ENCODE results near the gene FAM234A.
"Not testable (repeated sequence)": the region's sequence is repeated elsewhere in the genome, so short reads cannot be mapped to it uniquely, and the experiment has no call there.

Gene FAM234A

GRCh38 chr16:230949-231348 is 3.7 kb upstream of the FAM234A start:
- DNase-seq = no peak

- DNase-seq = no peak
These were observed 5.3 kb downstream of the FAM234A start for GRCh38 chr16:239948-240277.

- DNase-seq = no peak
These were observed 5.9 kb downstream of the FAM234A start for GRCh38 chr16:240559-240958.

- no peak for DNase-seq
These were observed 7.7 kb downstream of the FAM234A start for GRCh38 chr16:242281-242680.

GRCh38 chr16:243348-243747 is 8.7 kb downstream of the FAM234A start:
- no peak for DNase-seq

- DNase-seq = no peak
These were observed 10.5 kb downstream of the FAM234A start for GRCh38 chr16:245105-245504.

- DNase-seq = no peak
These were observed 12.4 kb downstream of the FAM234A start for GRCh38 chr16:247027-247426.

- DNase-seq = no peak
These were observed 14.8 kb downstream of the FAM234A start for GRCh38 chr16:249431-249830.

- no peak for DNase-seq
These were observed 18.0 kb downstream of the FAM234A start for GRCh38 chr16:252366-253337.

- DNase-seq = no peak
These were observed 19.2 kb downstream of the FAM234A start for GRCh38 chr16:253833-254232.

GRCh38 chr16:254461-254860 is 19.8 kb downstream of the FAM234A start:
- no peak for DNase-seq

- DNase-seq = no peak
These were observed 20.6 kb downstream of the FAM234A start for GRCh38 chr16:255183-255582.

- DNase-seq = not testable (repeated sequence)
These were observed 23.5 kb downstream of the FAM234A start for GRCh38 chr16:258091-258490.

GRCh38 chr16:259226-259625 is 24.6 kb downstream of the FAM234A start:
- no peak for DNase-seq

- no peak for DNase-seq
These were observed 25.2 kb downstream of the FAM234A start for GRCh38 chr16:259814-260253.

GRCh38 chr16:260326-260725 is 25.7 kb downstream of the FAM234A start:
- DNase-seq = no peak

GRCh38 chr16:261031-261691 is 26.5 kb downstream of the FAM234A start:
- DNase-seq = peak in 1 of 3 experiments; percentile 54

- DNase-seq = no peak
These were observed 27.6 kb downstream of the FAM234A start for GRCh38 chr16:262121-262745.

- no peak for DNase-seq
These were observed 28.7 kb downstream of the FAM234A start for GRCh38 chr16:263182-263774.

GRCh38 chr16:263944-264343 is 29.3 kb downstream of the FAM234A start:
- no peak for DNase-seq

- no peak for DNase-seq
These were observed 29.9 kb downstream of the FAM234A start for GRCh38 chr16:264440-264951.

GRCh38 chr16:265002-265529 is 30.4 kb downstream of the FAM234A start:
- DNase-seq = no peak

GRCh38 chr16:265711-266110 is 31.1 kb downstream of the FAM234A start:
- DNase-seq = no peak
